H9 (cell line): ENCODE measurements around the gene TMC1. TPM values are rescaled to one million over a fixed set of nuclear protein-coding genes. Genes with fewer than 3 reads are reported as not detected.

Source experiments
- DNase-seq: peaks from one replicate; pipeline ENCODE4 v3.0.0-alpha.2; 2017
- H2AFZ ChIP-seq: one replicate; pipeline ENCODE4 v1.6.1; 2013; ENCODE audit warnings: mild to moderate bottlenecking, low read length, control low read depth, moderate library complexity
- H2AK5ac ChIP-seq: 2 replicates; pipeline ENCODE4 v1.6.1; 2013; ENCODE audit warnings: low read length, control low read depth, mixed read lengths; ENCODE audit not compliant: insufficient read length
- H2BK120ac ChIP-seq: one replicate; pipeline ENCODE4 v1.6.1; 2013; ENCODE audit warnings: low read depth, mild to moderate bottlenecking, low read length, control low read depth, inconsistent platforms; ENCODE audit not compliant: poor library complexity, severe bottlenecking
- H2BK12ac ChIP-seq: 2 replicates; pipeline ENCODE4 v1.6.1; 2013; ENCODE audit warnings: low read length, control low read depth, mixed read lengths, low read depth; ENCODE audit not compliant: insufficient read length
- H2BK15ac ChIP-seq: 2 replicates; pipeline ENCODE4 v1.6.1; 2013; ENCODE audit warnings: low read depth, low read length, control low read depth
- H2BK20ac ChIP-seq: one replicate; pipeline ENCODE4 v1.6.1; 2013; ENCODE audit warnings: low read depth, mild to moderate bottlenecking, low read length, control low read depth, inconsistent platforms; ENCODE audit not compliant: poor library complexity, severe bottlenecking
- H2BK5ac ChIP-seq: 2 replicates; pipeline ENCODE4 v1.6.1; 2013; ENCODE audit warnings: low read length, control low read depth, mixed read lengths; ENCODE audit not compliant: insufficient read length
- H3K14ac ChIP-seq: 2 replicates; pipeline ENCODE4 v1.6.1; 2013; ENCODE audit warnings: low read length, control low read depth; ENCODE audit not compliant: insufficient read depth
- H3K18ac ChIP-seq: 2 replicates; pipeline ENCODE4 v1.6.1; 2013; ENCODE audit warnings: low read depth, mild to moderate bottlenecking, mixed read lengths, low read length, control low read depth; ENCODE audit not compliant: insufficient read length
- H3K23ac ChIP-seq: 2 replicates; pipeline ENCODE4 v1.6.1; 2013; ENCODE audit warnings: low read length, control low read depth, mixed read lengths, low read depth; ENCODE audit not compliant: insufficient read length
- H3K23me2 ChIP-seq: 2 replicates; pipeline ENCODE4 v1.6.1; 2013; ENCODE audit warnings: low read depth, mild to moderate bottlenecking, mixed read lengths, low read length, control low read depth; ENCODE audit not compliant: insufficient read length, poor library complexity, severe bottlenecking
- H3K27ac ChIP-seq: 2 replicates; pipeline ENCODE4 v1.5.1; 2013; ENCODE audit warnings: low read length, control low read depth, mixed read lengths, low read depth; ENCODE audit not compliant: insufficient read length
- H3K27me3 ChIP-seq: 2 replicates; pipeline ENCODE4 v1.6.1; 2013; ENCODE audit warnings: low read length, control low read depth, inconsistent platforms; ENCODE audit not compliant: insufficient read depth
- H3K4ac ChIP-seq: 2 replicates; pipeline ENCODE4 v1.6.1; 2013; ENCODE audit warnings: low read depth, mild to moderate bottlenecking, control low read depth, inconsistent platforms, low read length, moderate library complexity
- H3K4me1 ChIP-seq: 2 replicates; pipeline ENCODE4 v1.6.1; 2013; ENCODE audit warnings: low read length, control low read depth, inconsistent platforms; ENCODE audit not compliant: insufficient read depth
- H3K4me2 ChIP-seq: 2 replicates; pipeline ENCODE4 v1.6.1; 2013; ENCODE audit warnings: low read length, control low read depth, mixed read lengths; ENCODE audit not compliant: insufficient read length, insufficient read depth
- H3K56ac ChIP-seq: 2 replicates; pipeline ENCODE4 v1.6.1; 2013; ENCODE audit warnings: low read depth, mild to moderate bottlenecking, mixed read lengths, low read length, control low read depth; ENCODE audit not compliant: insufficient read length
- H3K79me1 ChIP-seq: 2 replicates; pipeline ENCODE4 v1.6.1; 2013; ENCODE audit warnings: low read depth, mild to moderate bottlenecking, moderate library complexity, low read length, control low read depth, inconsistent platforms; ENCODE audit not compliant: insufficient read depth, poor library complexity, severe bottlenecking
- H3K79me2 ChIP-seq: 2 replicates; pipeline ENCODE4 v1.6.1; 2013; ENCODE audit warnings: low read length, control low read depth, inconsistent platforms; ENCODE audit not compliant: insufficient read depth
- H3K9ac ChIP-seq: 2 replicates; pipeline ENCODE4 v1.6.1; 2013; ENCODE audit warnings: low read length, control low read depth, mixed read lengths; ENCODE audit not compliant: insufficient read length; ENCODE audit errors: extremely low read depth
- H3K9me3 ChIP-seq: one replicate; pipeline ENCODE4 v1.6.1; 2013; ENCODE audit warnings: low read depth, low read length, inconsistent platforms; ENCODE audit not compliant: control insufficient read depth
- H3T11ph ChIP-seq: one replicate; pipeline ENCODE4 v1.6.1; 2013; ENCODE audit warnings: mild to moderate bottlenecking, low read length, control low read depth, inconsistent platforms
- H4K20me1 ChIP-seq: one replicate; pipeline ENCODE4 v1.6.1; 2013; ENCODE audit not compliant: control insufficient read depth, insufficient read length, insufficient read depth
- H4K5ac ChIP-seq: 2 replicates; pipeline ENCODE4 v1.6.1; 2013; ENCODE audit warnings: low read depth, mild to moderate bottlenecking, mixed read lengths, low read length, control low read depth; ENCODE audit not compliant: insufficient read length
- H4K8ac ChIP-seq: replicated peaks from 2 replicates; pipeline ENCODE4 v1.6.1; 2013; ENCODE audit warnings: low read length, control low read depth, mixed read lengths, low read depth; ENCODE audit not compliant: insufficient read length
- H4K91ac ChIP-seq: 2 replicates; pipeline ENCODE4 v1.6.1; 2013; ENCODE audit warnings: low read depth, mild to moderate bottlenecking, moderate library complexity, mixed read lengths, low read length, control low read depth; ENCODE audit not compliant: insufficient read length
- H3K27ac Mint-ChIP-seq, 3 experiments: 2 replicates in 2 of 3; 3 replicates in 1 of 3; pipeline ENCODE4 v1.8.0; 2020 to 2021; ENCODE audit warnings: mixed read lengths in 3 of 3, mild to moderate bottlenecking in 1 of 3, moderate library complexity in 1 of 3
- H3K27me3 Mint-ChIP-seq: 2 replicates; pipeline ENCODE4 v1.8.0; 2021; ENCODE audit warnings: low read depth, mild to moderate bottlenecking, moderate library complexity, mixed read lengths
- H3K36me3 Mint-ChIP-seq, 3 experiments: 2 replicates in 2 of 3; 3 replicates in 1 of 3; pipeline ENCODE4 v1.8.0; 2020 to 2021; ENCODE audit warnings: low read depth in 3 of 3, mixed read lengths in 3 of 3; ENCODE audit not compliant: insufficient read depth in 1 of 3
- H3K4me1 Mint-ChIP-seq, 2 experiments: 2 replicates each; pipeline ENCODE4 v1.8.0; 2020; ENCODE audit warnings: mixed read lengths in 2 of 2
- H3K4me3 Mint-ChIP-seq, 2 experiments: 2 replicates in 1 of 2; 3 replicates in 1 of 2; pipeline ENCODE4 v1.8.0; 2020 to 2021; ENCODE audit warnings: mild to moderate bottlenecking in 2 of 2, mixed read lengths in 2 of 2, moderate library complexity in 1 of 2
- H3K9me3 Mint-ChIP-seq, 2 experiments: 2 replicates in 1 of 2; 3 replicates in 1 of 2; pipeline ENCODE4 v1.8.0; 2020; ENCODE audit warnings: mild to moderate bottlenecking in 2 of 2, mixed read lengths in 2 of 2, moderate library complexity in 1 of 2
- WGBS: extraction: QIAGEN DNeasy Blood & Tissue Kit; methylation state at CpG from one replicate; pipeline ENCODE4 v1.1.7; 2013; ENCODE audit warnings: missing lambda C conversion rate, low lambda C conversion rate, mixed read lengths; ENCODE audit not compliant: insufficient read length; ENCODE audit errors: extremely low coverage; 5-methylcytosine and 5-hydroxymethylcytosine counted together
- total RNA-seq: library from RNA; stranded (reverse); gene quantifications from 2 replicates; pipeline ENCODE4 v1.2.1, GENCODE V29; 2021
- TF ChIP-seq, protein P1 (sequence below): fragments of 200-600 bp; sonication (generic); conservative IDR thresholded peaks from 3 replicates; pipeline ENCODE4 v1.8.0; 2021; ENCODE audit warnings: antibody characterized with exemption, mild to moderate bottlenecking

Gene TMC1
- total RNA-seq, 1 experiment from 2014 or later = 2.4 TPM

DNA sequence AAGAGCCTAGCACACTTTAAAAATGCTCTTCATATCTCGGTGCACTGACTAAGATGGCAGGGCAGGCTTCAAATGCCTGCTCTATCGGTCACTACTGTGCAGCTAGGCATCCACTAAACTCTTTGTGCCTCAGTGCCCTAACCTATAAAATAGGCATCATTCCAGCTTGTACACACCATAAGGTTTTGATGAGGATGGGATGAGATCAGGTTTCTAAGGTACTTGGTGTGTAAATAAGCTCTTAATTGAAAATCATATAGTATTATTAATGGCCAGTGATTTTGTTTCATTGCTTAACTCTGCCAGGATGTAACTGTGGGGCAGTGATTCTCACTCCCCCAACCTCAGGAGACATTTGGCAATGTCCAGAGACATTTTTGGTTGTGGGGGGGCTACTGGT is 352.9 kb downstream of the TMC1 start:
- H3K79me1 ChIP-seq = no peaks in the 10 kb centered on the region
- H2AFZ ChIP-seq = no peak overlapping the region
- H2BK120ac ChIP-seq = no peak overlapping the region
- H4K91ac ChIP-seq = no peak overlapping the region
- Mint-ChIP-seq H3K4me3 (no peak overlapping the region), H3K27ac (0 out of 7 replicates have a peak overlapping the region, but pooled peaks of 1 of the 3 experiments have one; percentile 74), H3K9me3 (peaks cover 0 to 3% of the 10 kb centered on the region in 2 experiments; a peak in 1 of 5 replicates), H3K27me3 (no peaks in the 10 kb centered on the region), H3K4me1 (peaks cover 5 to 13% of the 10 kb centered on the region in 2 experiments), H3K36me3 (no peaks in the 10 kb centered on the region)
- no peaks in the 10 kb centered on the region for H3K79me2 ChIP-seq
- no CpG with 5 or more reads among the region's 2 CpGs for WGBS
- H3K18ac ChIP-seq = no peak overlapping the region
- DNase-seq = no peak
- no peak overlapping the region for H3K9ac ChIP-seq
- no peak overlapping the region for H4K8ac ChIP-seq
- H2AK5ac ChIP-seq = no peak overlapping the region
- H3K56ac ChIP-seq = peak overlapping the region; percentile 6
- H3K4ac ChIP-seq = no peak overlapping the region
- no peak overlapping the region for H3K27ac ChIP-seq
- H2BK15ac ChIP-seq = no peak overlapping the region
- H2BK12ac ChIP-seq = no peak overlapping the region
- H3K23ac ChIP-seq = no peak overlapping the region
- no peak overlapping the region for H3K14ac ChIP-seq
- no peaks in the 10 kb centered on the region for H3K4me1 ChIP-seq
- no peaks in the 10 kb centered on the region for H3K27me3 ChIP-seq
- no peaks in the 10 kb centered on the region for H3K23me2 ChIP-seq
- no peaks in the 10 kb centered on the region for H4K20me1 ChIP-seq
- H3K9me3 ChIP-seq = no peaks in the 10 kb centered on the region
- TF ChIP-seq, protein P1, sequence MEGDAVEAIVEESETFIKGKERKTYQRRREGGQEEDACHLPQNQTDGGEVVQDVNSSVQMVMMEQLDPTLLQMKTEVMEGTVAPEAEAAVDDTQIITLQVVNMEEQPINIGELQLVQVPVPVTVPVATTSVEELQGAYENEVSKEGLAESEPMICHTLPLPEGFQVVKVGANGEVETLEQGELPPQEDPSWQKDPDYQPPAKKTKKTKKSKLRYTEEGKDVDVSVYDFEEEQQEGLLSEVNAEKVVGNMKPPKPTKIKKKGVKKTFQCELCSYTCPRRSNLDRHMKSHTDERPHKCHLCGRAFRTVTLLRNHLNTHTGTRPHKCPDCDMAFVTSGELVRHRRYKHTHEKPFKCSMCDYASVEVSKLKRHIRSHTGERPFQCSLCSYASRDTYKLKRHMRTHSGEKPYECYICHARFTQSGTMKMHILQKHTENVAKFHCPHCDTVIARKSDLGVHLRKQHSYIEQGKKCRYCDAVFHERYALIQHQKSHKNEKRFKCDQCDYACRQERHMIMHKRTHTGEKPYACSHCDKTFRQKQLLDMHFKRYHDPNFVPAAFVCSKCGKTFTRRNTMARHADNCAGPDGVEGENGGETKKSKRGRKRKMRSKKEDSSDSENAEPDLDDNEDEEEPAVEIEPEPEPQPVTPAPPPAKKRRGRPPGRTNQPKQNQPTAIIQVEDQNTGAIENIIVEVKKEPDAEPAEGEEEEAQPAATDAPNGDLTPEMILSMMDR = no peak
- H2BK5ac ChIP-seq = no peak overlapping the region
- H3T11ph ChIP-seq = no peak overlapping the region
- no peak overlapping the region for H4K5ac ChIP-seq
- H2BK20ac ChIP-seq = no peak overlapping the region
- H3K4me2 ChIP-seq = no peak overlapping the region
